ENCODE measurements around the gene FOXD4L6. TPM values are rescaled to one million over a fixed set of nuclear protein-coding genes. Genes with fewer than 3 reads are reported as not detected.
"Not testable (repeated sequence)": the region's sequence is repeated elsewhere in the genome, so short reads cannot be mapped to it uniquely, and the experiment has no call there.

Gene FOXD4L6
- total RNA-seq (not detected), polyA plus RNA-seq (not detected)
- long read RNA-seq, donor 1, result 0 reads
- long read RNA-seq, donor 2, result 0 reads
- long read RNA-seq, donor 3, result 0 reads

DNA sequence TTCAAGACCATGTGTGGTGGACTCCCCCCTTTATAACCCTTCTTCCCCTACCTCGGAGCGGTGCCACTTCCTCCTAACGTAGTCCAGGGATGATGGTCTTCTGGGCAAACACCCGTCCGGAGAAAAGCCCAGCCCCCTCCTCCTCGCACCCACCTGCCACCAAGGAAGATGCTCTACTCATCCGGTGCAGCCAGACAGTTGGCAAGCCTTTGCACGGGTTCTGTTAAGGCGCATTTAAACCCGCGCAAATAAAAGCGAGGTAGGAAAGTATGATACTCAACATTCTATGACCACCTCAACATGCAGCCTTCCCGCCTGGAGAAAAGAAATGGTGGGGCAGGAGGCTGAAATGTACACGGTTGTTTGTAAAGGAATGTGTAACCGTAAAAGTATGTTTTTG is at the start of gene FOXD4L6:
FOXD4L6 (minus strand) TSS at position 101 of the 400 bp plus-strand sequence. CDS start 298 bp downstream, outside the sequence.
- ATAC-seq; H3K9me3 ChIP-seq; H3K4me3 ChIP-seq; intact Hi-C loops (cut with DNase I); H3K27ac ChIP-seq; H3K4me1 ChIP-seq; DNase-seq; H3K27me3 ChIP-seq; H3K36me3 ChIP-seq: not testable (repeated sequence)
- 83 to 89% methylated on average over 1 of the region's 15 CpGs for WGBS, 2 donors

DNA sequence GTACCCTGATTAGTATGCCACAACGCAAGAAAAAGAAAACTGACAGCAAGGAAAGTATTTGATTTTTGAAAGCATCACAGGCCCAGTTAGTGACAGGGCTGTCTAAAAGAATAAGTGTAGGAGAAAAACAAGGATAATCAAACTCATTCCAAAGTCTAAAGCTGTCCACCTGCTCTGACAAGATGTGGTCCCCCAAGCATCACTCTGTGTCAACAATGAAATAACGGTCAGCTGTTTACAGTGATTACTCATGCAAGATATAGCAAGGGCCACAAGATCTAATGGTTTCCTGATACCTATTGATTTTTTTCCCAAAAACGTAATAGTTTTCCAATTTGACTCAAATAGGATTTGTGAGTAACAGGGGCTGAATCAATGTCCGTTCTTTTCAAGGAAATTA is 46.5 kb upstream of the FOXD4L6 start:
- 71 to 79% methylated on average over 1 to 2 of the region's 4 CpGs for WGBS, 2 donors
- H3K27me3 ChIP-seq; ATAC-seq; H3K4me1 ChIP-seq; DNase-seq; H3K36me3 ChIP-seq; intact Hi-C loops (cut with DNase I); H3K9me3 ChIP-seq; H3K4me3 ChIP-seq; H3K27ac ChIP-seq: not testable (repeated sequence)

DNA sequence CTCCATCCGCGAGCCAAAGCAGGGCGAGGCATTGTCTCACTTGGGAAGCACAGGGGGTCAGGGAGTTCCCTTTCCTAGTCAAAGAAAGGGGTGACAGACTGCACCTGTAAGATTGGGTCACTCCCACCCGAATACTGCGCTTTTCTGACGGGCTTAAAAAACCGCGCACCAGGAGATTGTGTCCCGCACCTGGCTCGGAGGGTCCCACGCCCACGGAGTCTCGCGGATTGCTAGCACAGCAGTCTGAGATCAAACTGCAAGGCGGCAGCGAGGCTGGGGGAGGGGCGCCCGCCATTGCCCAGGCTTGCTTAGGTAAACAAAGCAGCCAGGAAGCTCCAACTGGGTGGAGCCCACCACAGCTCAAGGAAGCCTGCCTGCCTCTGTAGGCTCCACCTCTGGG is 21.6 kb upstream of the FOXD4L6 start:
- H3K36me3 ChIP-seq; intact Hi-C loops (cut with DNase I); H3K4me1 ChIP-seq; H3K9me3 ChIP-seq; ATAC-seq; H3K4me3 ChIP-seq; DNase-seq; H3K27ac ChIP-seq; H3K27me3 ChIP-seq: not testable (repeated sequence)
- 93 to 97% methylated on average over 11 of the region's 18 CpGs for WGBS, 2 donors

DNA sequence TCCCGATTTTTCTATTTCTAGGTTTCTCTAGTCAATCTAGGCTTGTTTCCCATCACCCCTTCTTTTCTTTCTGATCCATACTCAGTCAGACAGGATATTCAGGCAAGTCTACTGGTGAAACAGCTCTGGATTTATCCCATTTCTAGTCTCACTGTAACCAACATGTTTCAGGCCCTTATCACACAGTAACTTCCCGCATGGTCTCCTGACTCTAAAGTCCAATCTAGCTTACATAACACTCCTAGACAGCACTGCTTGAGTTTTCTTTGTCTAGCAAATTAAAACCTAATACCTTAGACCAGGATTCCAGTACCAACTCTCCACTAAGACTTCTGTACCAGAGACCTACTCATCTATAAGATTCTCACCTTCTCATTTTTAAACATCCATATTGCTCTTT is 13.4 kb upstream of the FOXD4L6 start:
- 89 to 96% methylated on average over 2 of the region's 2 CpGs for WGBS, 2 donors
- H3K36me3 ChIP-seq; ATAC-seq; DNase-seq; H3K27me3 ChIP-seq; H3K4me1 ChIP-seq; intact Hi-C loops (cut with DNase I); H3K9me3 ChIP-seq; H3K4me3 ChIP-seq; H3K27ac ChIP-seq: not testable (repeated sequence)

DNA sequence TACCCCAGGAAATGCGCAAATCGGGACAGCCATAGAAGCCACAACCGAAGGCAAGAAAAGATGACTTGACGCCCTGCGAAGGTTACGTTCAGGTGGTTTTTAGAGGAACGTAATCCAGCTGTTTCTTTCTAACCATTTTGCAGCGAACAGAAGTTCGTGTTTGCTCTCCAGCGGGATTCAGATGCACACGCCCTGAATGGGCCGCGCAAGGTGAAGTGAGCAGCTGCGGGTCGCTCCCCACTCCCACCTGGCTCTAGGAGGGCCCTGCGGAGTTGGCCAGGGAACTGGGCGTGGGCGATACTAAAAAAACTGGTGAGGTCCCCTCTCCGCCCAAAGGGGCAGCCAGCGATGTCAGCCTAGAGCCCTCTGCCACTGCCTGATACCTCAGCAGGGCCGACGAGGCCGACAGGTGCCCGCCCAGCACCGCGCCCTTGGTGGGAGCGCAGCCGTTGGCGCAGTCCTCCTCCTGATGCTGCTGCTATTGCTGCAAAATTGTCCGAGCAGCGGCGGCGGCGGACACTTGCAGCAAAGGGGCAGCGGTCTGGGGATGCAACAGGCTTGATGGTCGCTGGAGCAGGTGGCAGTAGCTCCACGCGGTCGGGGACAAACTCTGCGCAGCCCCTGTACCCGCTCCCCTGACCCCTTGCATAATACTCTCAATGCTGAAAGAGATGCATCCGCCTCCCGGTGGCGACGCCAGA is 1.6 kb downstream of the FOXD4L6 start:
- H3K27ac ChIP-seq; H3K36me3 ChIP-seq; ATAC-seq; H3K4me3 ChIP-seq; H3K4me1 ChIP-seq; DNase-seq; intact Hi-C loops (cut with DNase I); H3K9me3 ChIP-seq: not testable (repeated sequence)
- H3K27me3 ChIP-seq, result peaks cover 0 to 11% (median 4%) of the 10 kb centered on the region in 7 donors
- WGBS, 2 donors, result 3 to 8% methylated on average over 9 of the region's 45 CpGs

DNA sequence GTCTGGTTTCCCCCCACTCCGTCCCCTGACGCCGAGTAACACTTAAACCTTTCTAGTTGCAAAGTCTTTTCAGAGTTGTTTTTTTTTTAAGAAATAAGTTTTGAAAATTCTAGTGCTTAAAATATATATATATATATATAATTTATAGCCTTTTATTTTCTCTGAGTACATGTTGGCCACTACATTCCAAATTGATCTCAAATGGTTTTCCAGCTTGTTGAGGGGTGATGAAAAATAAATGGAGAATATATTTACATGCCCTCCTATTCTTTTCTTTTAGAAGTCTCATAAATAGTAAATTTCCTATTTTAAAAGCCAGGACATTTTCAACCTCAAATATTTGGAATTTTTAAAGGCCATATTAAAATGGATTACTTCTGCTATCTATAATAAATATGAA is 2.5 kb downstream of the FOXD4L6 start:
- DNase-seq; ATAC-seq; intact Hi-C loops (cut with DNase I); H3K9me3 ChIP-seq; H3K36me3 ChIP-seq; H3K4me1 ChIP-seq; H3K27ac ChIP-seq; H3K4me3 ChIP-seq: not testable (repeated sequence)
- 5 to 11% methylated on average over 3 of the region's 3 CpGs for WGBS, 2 donors
- H3K27me3 ChIP-seq, result peaks cover 0 to 11% (median 4%) of the 10 kb centered on the region in 7 donors

DNA sequence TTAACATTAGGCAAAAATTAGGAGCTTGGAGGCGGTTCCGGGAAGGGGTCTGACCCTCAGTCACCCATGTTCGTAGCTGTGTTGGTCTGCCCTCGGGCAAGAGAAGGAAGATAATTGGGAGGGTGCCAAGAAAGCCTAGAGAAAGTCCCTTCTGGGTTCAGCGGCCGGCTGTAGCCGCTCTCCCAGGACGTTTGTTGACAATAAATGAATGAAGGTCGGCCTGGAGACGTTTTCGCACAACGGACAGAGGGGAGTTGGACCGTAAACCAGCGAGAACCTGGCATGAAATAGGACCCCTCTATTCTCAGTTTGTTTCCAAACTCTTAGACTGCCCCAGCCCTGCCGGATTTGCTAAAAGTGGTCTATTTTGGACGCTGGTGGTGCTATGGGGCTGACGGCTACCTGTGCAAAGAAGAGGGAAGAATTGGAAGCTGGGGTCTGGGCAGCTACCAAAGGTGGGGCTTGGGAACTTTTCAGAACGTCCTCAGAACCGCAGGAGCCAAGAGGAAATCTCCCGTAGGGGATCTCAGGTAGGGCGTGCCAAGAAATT is 3.3 kb downstream of the FOXD4L6 start:
- H3K4me1 ChIP-seq; DNase-seq; H3K27ac ChIP-seq; H3K36me3 ChIP-seq; H3K9me3 ChIP-seq; intact Hi-C loops (cut with DNase I); H3K4me3 ChIP-seq: not testable (repeated sequence)
- no CpG with 5 or more reads among the region's 21 CpGs for WGBS, 2 donors
- peaks cover 0 to 18% (median 4%) of the 10 kb centered on the region in 7 donors for H3K27me3 ChIP-seq
- peak in 2 of 8 donors; percentile 9 to 13 for ATAC-seq

DNA sequence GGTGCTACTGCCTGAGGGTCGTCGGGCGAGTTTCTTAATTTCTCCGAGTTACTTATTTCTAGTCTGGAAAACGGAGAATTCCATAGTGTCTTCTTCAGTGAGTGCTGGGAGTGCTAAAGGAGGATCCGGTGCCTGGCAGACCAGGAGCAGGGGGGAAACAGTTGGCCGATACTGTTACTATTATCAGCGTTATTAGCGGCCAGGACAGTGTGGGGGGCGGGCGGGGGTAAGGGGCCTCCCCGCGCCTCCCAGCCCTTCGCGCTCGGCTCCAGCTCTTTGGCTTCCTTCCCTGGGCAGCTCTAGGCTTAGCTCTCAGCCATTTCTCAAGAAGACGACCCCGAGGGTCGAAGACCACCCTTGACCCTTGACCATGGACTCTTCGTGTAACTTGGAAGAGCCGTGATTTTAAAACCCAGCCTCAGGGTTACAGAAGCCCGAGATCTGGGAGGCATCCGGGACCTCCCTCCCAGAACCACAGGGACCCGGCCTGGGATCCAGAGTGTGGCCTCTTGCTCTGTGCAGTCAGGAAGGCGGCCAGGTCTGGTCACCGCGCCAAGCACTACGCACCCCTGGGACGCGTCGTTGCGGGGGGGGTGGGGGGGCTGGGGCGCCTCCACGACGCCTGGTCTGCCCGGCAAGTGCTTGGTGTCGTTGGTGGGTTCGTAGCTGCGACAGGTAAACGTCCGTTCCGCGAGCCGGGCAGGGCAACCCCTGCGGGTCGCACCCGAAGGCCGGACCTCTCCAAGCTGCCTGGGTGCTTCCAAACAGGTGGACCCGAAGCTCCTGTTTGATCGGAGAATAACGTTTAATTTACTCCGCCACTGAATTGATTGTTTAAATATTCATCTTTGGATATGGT is 4.0 kb downstream of the FOXD4L6 start:
- H3K27ac ChIP-seq; intact Hi-C loops (cut with DNase I); H3K4me1 ChIP-seq; H3K4me3 ChIP-seq; DNase-seq; H3K36me3 ChIP-seq; H3K9me3 ChIP-seq: not testable (repeated sequence)
- peak in 7 of 8 donors; percentile 37 to 73 (median 59) for ATAC-seq
- peaks cover 0 to 19% (median 6%) of the 10 kb centered on the region in 7 donors for H3K27me3 ChIP-seq
- WGBS, 2 donors, result 18 to 25% methylated on average over 33 to 34 of the region's 52 CpGs

DNA sequence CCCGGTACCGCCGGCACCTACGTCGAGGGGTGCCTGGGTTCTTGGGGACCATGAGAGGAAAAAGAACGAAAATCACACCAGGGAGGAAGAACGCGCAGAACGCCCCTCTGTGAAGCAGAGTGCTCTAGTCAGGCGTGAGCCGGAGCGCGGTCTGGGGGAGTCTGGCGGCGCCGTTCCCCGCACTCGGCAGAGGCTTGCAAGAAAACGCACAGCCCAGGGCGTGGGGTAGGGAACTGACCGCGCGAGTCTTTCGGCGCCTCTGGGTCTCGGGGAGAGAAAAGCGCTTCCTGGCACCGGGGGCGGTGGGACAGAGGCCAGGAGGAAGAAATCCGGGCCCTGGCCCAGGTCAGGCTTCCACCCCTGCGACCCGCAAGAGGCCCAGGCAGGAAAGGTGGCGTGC is 4.7 kb downstream of the FOXD4L6 start:
- DNase-seq; intact Hi-C loops (cut with DNase I); H3K9me3 ChIP-seq; H3K4me3 ChIP-seq; H3K27ac ChIP-seq; H3K36me3 ChIP-seq; H3K4me1 ChIP-seq: not testable (repeated sequence)
- 0% methylated on average over 9 to 12 of the region's 33 CpGs for WGBS, 2 donors
- ATAC-seq, result peak; percentile 46 to 72 (median 52)
- peaks cover 0 to 23% (median 9%) of the 10 kb centered on the region in 7 donors for H3K27me3 ChIP-seq

DNA sequence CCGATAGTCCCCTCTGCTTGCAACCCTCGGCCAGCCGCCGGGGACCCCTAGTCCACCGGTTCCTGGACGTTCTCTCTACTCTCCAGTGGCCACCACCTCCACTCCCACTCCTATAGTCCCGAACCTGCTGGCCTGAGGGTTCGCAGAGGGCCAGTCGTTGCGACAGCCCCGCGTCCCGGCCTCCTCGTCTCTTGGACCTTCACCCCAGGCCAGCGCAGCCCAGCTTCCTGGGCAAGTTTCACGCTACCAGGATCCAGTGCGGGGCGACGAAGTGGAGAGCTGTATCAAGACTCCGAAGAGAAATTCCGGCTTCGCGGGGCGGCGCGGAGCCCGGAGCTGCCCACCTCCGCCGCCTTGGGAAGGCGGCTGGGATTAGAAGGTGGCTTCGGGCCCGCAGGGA is 5.1 kb downstream of the FOXD4L6 start:
- H3K4me3 ChIP-seq; DNase-seq; intact Hi-C loops (cut with DNase I); H3K9me3 ChIP-seq; H3K36me3 ChIP-seq; H3K4me1 ChIP-seq; H3K27ac ChIP-seq: not testable (repeated sequence)
- peak in 5 of 8 donors; percentile 16 to 53 (median 24) for ATAC-seq
- WGBS, 2 donors, result 0% methylated on average over 9 of the region's 32 CpGs; no CpG with 5 or more reads in 1 of the 2 donors
- peaks cover 0 to 23% (median 9%) of the 10 kb centered on the region in 7 donors for H3K27me3 ChIP-seq

DNA sequence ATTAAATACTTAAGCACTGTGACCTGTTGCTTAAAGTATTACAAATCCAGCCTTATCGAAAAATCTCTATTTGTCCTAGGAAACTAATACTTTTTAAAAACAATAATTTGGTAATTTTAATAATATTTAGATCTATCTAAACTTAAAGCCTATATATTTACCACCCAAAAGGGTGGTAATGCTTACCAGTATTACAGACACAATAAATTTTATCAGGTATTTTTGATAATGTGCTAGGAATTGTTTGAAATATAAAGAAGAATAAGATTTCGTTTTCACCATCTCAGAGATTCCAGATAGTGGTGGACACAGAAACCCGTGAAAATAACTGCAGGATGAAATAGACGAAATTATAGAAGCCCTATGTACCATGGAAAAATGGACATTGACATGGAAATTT is 7.8 kb downstream of the FOXD4L6 start:
- H3K27ac ChIP-seq; intact Hi-C loops (cut with DNase I); H3K36me3 ChIP-seq; H3K9me3 ChIP-seq; ATAC-seq; H3K4me1 ChIP-seq; DNase-seq; H3K4me3 ChIP-seq: not testable (repeated sequence)
- peaks cover 0 to 18% (median 10%) of the 10 kb centered on the region in 7 donors for H3K27me3 ChIP-seq
- no CpG with 5 or more reads among the region's 4 CpGs for WGBS, 2 donors

Measured in heart right ventricle (tissue), 16 donors.